GM19193 (cell line): ENCODE data around the gene BAG5.
A peak's percentile ranks its signal among the peaks of the same experiment; 100 is the strongest.

ENCODE experiments used
- POLR2A ChIP-seq: IDR thresholded peaks from 4 replicates; pipeline ENCODE4 v1.6.1; 2011; ENCODE audit not compliant: insufficient read depth, insufficient read length; ENCODE audit errors: extremely low read depth

Gene BAG5

GRCh38 chr14:103562429-103563225, at the start of gene BAG5, which contains the start of gene COA8:
BAG5 (minus strand) TSS chr14:103562657; CDS start chr14:103561164, 1,493 bp downstream.
COA8 (plus strand) TSS chr14:103562960; CDS start chr14:103563002, 42 bp downstream.
- peak; percentile 86 for TF ChIP-seq POLR2A

DNA sequence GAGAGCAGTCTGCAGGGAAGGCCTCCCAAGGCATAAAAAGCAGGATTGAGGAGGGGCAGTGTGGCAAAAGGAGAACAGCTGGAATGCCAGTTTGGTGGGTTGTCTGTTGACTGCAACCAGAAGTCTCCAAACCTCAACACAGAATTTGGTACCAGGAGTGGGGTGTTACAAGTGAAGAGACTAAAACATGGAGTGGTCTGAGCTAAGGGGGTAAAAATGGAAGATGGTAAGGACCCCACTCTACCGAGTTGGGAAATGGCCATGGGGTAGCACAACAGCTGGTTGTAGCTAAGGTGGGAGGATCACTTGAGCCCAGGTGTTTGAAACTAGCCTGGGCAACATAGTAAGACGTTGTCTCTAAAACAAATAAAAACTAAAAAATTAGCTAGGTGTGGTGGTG, 48.8 kb upstream of the BAG5 start:
- TF ChIP-seq POLR2A = no peak

DNA sequence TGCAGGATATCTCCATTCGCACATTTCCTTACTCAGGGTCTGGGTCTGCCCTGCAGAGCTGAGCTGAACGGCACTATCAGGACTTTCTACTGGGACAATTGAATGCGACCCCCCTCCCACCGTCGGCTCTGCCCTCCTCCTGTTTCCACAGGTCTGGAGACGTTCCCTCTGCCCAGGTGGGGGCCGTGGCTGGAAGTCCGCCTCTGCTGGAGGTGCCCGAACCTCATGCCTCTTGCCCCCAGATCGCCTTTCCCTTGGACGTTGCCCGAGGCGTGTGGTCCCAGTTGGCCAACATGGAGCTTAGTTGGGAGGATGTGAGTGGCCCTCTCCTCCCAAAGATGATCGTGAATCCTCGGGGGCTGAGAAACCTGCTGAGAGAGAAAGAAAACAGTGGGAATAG, 45.4 kb upstream of the BAG5 start:
- TF ChIP-seq POLR2A = no peak

DNA sequence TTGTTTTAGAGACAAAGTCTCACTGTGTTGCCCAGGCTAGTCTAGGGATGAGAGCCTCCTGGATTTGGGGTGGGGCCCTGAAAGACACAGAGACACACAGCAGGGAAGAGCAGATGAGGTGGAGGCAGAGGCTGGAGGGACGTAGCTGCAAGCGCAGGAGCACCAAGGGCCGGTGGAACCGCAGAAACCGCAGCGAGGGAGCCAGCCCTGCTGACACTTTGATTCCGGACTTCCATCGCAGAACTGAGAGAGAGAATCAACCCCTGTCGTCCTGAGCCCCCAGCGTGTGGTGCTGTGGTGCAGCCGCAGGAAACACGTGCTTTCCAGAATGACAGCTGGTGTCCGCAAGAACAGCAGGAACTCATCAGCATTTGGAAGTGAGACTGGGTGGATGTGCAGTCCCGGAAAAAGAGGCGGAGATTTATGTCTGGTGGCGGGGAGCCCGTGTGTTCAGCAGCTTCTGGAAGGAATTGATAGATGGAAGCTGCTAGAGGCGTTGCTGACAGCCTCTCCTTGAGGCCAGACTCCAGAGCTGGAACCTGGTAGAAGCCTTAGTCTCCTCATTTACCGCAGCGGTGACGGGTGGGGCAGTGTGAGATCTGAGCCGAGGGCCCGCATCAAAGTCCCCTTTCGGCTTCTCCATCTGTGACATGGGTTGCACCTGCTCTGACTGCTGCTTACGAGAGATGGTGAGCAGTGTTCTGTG, 44.7 kb upstream of the BAG5 start:
- no peak for TF ChIP-seq POLR2A

- no peak for TF ChIP-seq POLR2A
These were observed 42.2 kb upstream of the BAG5 start for GRCh38 chr14:103604620-103605019.

DNA sequence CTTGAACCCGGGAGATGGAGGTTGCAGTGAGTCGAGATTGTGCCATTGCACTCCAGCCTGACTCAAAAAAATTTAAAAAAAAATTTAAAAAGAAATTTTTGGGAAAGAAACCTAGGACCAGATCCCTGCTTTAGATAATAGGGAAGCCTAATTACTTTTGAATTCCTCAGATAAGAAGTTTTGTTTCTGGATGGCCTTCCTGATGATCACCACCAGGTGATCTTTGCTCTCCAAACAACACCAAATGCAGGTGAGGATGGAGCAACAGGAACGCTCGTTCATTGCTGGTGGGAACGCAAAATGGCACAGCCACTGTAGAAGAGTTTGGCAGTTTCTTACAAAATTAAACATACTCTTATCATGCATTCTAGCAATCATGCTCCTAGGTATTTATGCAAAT, 38.0 kb upstream of the BAG5 start:
- TF ChIP-seq POLR2A = no peak

GRCh38 chr14:103597623-103598377, 35.3 kb upstream of the BAG5 start:
- TF ChIP-seq POLR2A = no peak

GRCh38 chr14:103594265-103594664, 31.8 kb upstream of the BAG5 start:
- TF ChIP-seq POLR2A = no peak

DNA sequence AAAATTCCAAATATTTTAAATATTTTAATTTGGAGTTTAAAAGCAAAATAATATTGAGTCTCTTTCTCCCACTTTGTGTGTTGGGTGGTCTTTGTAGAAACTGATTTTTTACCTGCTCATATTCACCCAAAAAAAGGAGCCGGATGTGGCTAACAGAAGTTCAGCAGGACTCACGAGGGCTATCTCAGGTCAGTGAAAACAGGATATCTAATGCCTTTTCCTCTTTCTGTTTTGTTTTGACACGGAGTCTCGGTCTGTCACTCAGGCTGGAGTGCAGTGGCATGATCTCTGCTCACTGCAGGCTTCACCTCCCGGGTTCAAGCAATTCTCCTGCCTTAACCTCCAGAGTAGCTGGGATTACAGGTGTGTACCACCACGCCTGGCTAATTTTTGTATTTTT, 31.1 kb upstream of the BAG5 start:
- TF ChIP-seq POLR2A = no peak

DNA sequence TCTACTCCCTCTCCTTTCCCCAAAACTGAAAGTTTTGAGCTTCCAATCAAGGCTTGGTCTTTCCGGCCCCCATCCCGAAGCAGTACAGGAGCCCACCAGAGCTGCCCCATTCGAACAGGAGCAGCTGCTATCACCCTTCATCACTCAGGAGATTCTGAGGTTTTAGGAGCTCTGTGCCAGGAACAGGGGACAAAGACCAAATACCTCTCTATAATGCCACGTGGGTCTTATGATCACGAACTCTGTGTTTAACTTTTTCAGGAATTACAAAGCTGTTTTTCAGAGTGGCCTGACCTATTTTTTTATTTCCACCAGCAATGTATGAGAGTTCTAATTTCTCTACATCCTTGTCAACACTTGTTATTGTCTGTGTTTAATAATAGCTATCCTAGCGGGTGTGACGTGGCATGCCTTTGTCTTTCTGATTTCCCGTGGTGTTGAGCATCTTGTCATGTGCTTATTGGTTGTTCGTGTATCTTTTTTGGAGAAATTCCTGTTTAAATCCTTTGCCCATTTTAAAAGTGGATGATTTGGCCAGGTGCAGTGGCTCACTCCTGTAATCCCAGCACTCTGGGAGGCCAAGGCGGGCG, 22.0 kb upstream of the BAG5 start:
- no peak for TF ChIP-seq POLR2A

DNA sequence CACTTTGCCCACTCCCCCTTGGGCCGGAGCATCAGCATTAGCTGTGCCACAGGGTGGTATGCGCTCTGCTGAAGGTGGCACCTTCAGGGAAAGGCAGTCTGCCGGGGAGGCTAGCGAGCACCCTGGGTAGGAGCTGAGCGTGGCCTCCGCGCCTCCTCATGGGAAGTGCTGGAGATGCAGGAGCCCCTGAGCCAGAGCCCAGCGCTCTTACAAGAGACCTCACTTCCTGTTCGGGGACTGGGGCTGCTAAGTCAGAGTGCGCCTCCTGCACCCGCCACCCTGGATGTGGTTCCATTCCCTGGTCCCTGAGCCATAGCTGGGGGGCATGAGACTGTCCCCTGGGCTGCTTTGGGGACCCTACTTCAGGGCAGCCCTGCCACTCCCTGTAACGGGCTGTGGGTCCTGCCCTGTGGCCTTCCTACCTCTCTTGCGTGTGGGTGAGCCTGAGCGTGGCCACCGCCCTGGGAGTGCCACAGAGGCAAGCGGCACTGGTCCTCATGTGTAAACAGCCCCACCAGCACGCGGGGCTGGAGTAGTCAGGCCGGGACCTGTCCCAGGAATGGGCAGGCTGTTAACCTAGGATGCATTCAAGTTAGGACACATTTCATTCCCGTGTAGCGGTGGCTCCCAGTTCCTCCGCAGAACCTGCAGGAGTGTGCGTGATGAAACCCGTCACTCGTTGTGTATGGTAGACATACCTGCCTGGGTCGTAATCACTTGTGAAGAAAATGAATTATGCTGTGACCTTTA, 19.7 kb upstream of the BAG5 start:
- no peak for TF ChIP-seq POLR2A

DNA sequence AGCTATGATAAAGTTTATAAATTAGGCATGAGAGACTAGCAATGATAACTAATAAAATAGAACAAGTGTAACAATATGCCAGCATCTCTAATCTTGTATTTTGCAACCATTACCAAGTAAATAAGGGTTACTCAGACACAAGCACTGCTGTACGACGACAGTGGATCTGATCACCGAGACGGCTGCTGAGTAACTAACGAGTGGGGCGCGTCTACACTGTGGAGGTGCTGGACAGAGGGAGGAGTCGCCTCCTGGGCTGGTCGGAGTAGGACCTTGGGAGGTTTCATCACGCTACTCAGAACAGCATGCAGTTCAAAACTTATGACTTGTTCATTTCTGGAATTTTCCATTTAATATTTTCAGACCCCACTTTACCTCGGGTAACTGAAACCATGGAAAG, 18.7 kb upstream of the BAG5 start:
- no peak for TF ChIP-seq POLR2A

GRCh38 chr14:103578401-103579075, 16.1 kb upstream of the BAG5 start:
- TF ChIP-seq POLR2A = no peak
